Measurements from ENCODE around the gene KCNE1.

DNA sequence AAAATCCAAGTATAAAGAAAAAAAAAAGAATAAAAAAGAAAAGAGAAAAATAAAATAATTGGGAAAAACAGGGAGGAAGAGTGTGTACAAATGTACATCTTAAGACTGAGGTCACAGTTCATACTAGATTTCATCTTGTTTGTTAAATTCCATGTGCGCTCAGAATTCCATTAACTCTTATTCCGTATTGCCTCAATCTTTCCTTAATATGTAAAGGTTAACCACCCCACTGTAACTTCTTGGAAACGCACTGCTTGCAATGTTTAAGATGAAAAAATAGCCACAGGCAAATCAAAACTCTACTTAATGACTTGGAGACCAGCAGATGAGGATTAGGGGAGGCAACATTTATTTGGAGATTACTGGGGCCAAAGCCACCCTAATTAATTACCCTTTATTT lies 23.9 kb upstream of the KCNE1 start:
- TF ChIP-seq, protein P1, sequence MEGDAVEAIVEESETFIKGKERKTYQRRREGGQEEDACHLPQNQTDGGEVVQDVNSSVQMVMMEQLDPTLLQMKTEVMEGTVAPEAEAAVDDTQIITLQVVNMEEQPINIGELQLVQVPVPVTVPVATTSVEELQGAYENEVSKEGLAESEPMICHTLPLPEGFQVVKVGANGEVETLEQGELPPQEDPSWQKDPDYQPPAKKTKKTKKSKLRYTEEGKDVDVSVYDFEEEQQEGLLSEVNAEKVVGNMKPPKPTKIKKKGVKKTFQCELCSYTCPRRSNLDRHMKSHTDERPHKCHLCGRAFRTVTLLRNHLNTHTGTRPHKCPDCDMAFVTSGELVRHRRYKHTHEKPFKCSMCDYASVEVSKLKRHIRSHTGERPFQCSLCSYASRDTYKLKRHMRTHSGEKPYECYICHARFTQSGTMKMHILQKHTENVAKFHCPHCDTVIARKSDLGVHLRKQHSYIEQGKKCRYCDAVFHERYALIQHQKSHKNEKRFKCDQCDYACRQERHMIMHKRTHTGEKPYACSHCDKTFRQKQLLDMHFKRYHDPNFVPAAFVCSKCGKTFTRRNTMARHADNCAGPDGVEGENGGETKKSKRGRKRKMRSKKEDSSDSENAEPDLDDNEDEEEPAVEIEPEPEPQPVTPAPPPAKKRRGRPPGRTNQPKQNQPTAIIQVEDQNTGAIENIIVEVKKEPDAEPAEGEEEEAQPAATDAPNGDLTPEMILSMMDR (IDR thresholded peaks at IDR 0.05): no peak
- TF ChIP-seq POLR2A (IDR thresholded peaks at IDR 0.05): no peak
